Activated CD4-positive, alpha-beta T cell treated with anti-CD3 and anti-CD28 coated beads, Interleukin-2, amount 10 ng/mL, durations not matched to agents 7 days and 5 days (primary cell): ENCODE measurements around the gene NKX1-2. TPM values are rescaled to one million over a fixed set of nuclear protein-coding genes. Genes with fewer than 3 reads are reported as not detected.
A peak's percentile ranks its signal among the peaks of the same experiment; 100 is the strongest.

Source experiments
- CTCF ChIA-PET: fragments of 350-600 bp; sonication (Branson Sonifier 250); formaldehyde crosslinking; loops from one replicate; lab custom pipeline; 2021; ENCODE audit warnings: antibody characterized with exemption; lab: Charles Lee
- POLR2A ChIA-PET: fragments of 350-600 bp; sonication (Branson Sonifier 250); formaldehyde crosslinking; loops from one replicate; lab custom pipeline; 2021; ENCODE audit warnings: antibody characterized with exemption; lab: Charles Lee
- DNase-seq: peaks from one replicate; pipeline ENCODE4 v3.0.0-alpha.2; 2020
- H3K27ac Mint-ChIP-seq: one replicate; pipeline ENCODE4 v1.8.0; 2021; ENCODE audit warnings: mild to moderate bottlenecking, moderate library complexity, mixed read lengths
- H3K27me3 Mint-ChIP-seq: one replicate; pipeline ENCODE4 v1.8.0; 2021; ENCODE audit warnings: mixed read lengths
- H3K36me3 Mint-ChIP-seq: one replicate; pipeline ENCODE4 v1.8.0; 2021; ENCODE audit warnings: low read depth, mixed read lengths
- H3K4me1 Mint-ChIP-seq: one replicate; pipeline ENCODE4 v1.8.0; 2021; ENCODE audit warnings: mixed read lengths
- H3K4me3 Mint-ChIP-seq: one replicate; pipeline ENCODE4 v1.8.0; 2021; ENCODE audit warnings: mild to moderate bottlenecking, moderate library complexity, mixed read lengths
- H3K9me3 Mint-ChIP-seq: one replicate; pipeline ENCODE4 v1.8.0; 2021; ENCODE audit warnings: mixed read lengths
- total RNA-seq, 2 experiments: library from RNA; stranded (reverse); gene quantifications; one replicate each; pipeline ENCODE4 v1.2.3, GENCODE V29; 2021

Gene NKX1-2
- total RNA-seq, 2 experiments from 2014 or later = not detected

- Mint-ChIP-seq H3K9me3 (no peaks in the 10 kb centered on the region), H3K36me3 (no peaks in the 10 kb centered on the region), H3K27ac (no peak overlapping the region), H3K27me3 (no peaks in the 10 kb centered on the region), H3K4me3 (no peak overlapping the region), H3K4me1 (peaks cover 9% of the 10 kb centered on the region)
- POLR2A ChIA-PET = interaction anchor here (1.5 kb wide), 1 partner anchor 9 kb away, joined by 3 read pairs; the partner anchor contains the start of gene LHPP
- peak; percentile 22 for DNase-seq
- CTCF ChIA-PET = interaction anchor here (1.2 kb wide), 1 partner anchor 271 kb away, joined by 3 read pairs; no protein-coding TSS in a partner anchor
Observed at GRCh38 chr10:124470544-124471434, 21.0 kb upstream of the NKX1-2 start.

- Mint-ChIP-seq H3K4me3 (no peak overlapping the region), H3K27me3 (no peaks in the 10 kb centered on the region), H3K27ac (no peak overlapping the region), H3K4me1 (peaks cover 17% of the 10 kb centered on the region), H3K9me3 (no peaks in the 10 kb centered on the region), H3K36me3 (peaks cover 2% of the 10 kb centered on the region)
- ChIA-PET POLR2A (no interaction called here), CTCF (no interaction called here)
- no peak for DNase-seq
Observed at GRCh38 chr10:124469956-124470484, 20.2 kb upstream of the NKX1-2 start.

GRCh38 chr10:124468624-124469023 is 18.8 kb upstream of the NKX1-2 start:
- H3K4me3 Mint-ChIP-seq = no peak overlapping the region
- no peak for DNase-seq
- ChIA-PET POLR2A (no interaction called here), CTCF (no interaction called here)
- H3K36me3 Mint-ChIP-seq = peaks cover 11% of the 10 kb centered on the region
- H3K9me3 Mint-ChIP-seq = no peaks in the 10 kb centered on the region
- no peaks in the 10 kb centered on the region for H3K27me3 Mint-ChIP-seq
- peaks cover 24% of the 10 kb centered on the region for H3K4me1 Mint-ChIP-seq
- no peak overlapping the region for H3K27ac Mint-ChIP-seq

GRCh38 chr10:124467165-124467564 is 17.3 kb upstream of the NKX1-2 start:
- Mint-ChIP-seq H3K36me3 (peaks cover 11% of the 10 kb centered on the region), H3K4me3 (no peak overlapping the region), H3K4me1 (peaks cover 31% of the 10 kb centered on the region), H3K27me3 (no peaks in the 10 kb centered on the region), H3K9me3 (no peaks in the 10 kb centered on the region), H3K27ac (no peak overlapping the region)
- ChIA-PET CTCF (no interaction called here), POLR2A (no interaction called here)
- DNase-seq = no peak

- Mint-ChIP-seq H3K4me3 (no peak overlapping the region), H3K27ac (peak overlapping the region; percentile 89), H3K9me3 (no peaks in the 10 kb centered on the region), H3K36me3 (peaks cover 11% of the 10 kb centered on the region), H3K27me3 (no peaks in the 10 kb centered on the region), H3K4me1 (peaks cover 37% of the 10 kb centered on the region)
- CTCF ChIA-PET = no interaction called here
- POLR2A ChIA-PET = no interaction called here
- DNase-seq = no peak
Observed at GRCh38 chr10:124465777-124466488, 16.1 kb upstream of the NKX1-2 start.

- Mint-ChIP-seq H3K27ac (peak overlapping the region; percentile 89), H3K4me1 (peaks cover 37% of the 10 kb centered on the region), H3K27me3 (no peaks in the 10 kb centered on the region), H3K4me3 (peak overlapping the region; percentile 27), H3K9me3 (no peaks in the 10 kb centered on the region), H3K36me3 (peaks cover 11% of the 10 kb centered on the region)
- ChIA-PET POLR2A (no interaction called here), CTCF (no interaction called here)
- peak; percentile 16 for DNase-seq
Observed at GRCh38 chr10:124465003-124465776, 15.4 kb upstream of the NKX1-2 start.

GRCh38 chr10:124464028-124464965 is 14.5 kb upstream of the NKX1-2 start:
- ChIA-PET CTCF (no interaction called here), POLR2A (no interaction called here)
- no peaks in the 10 kb centered on the region for H3K9me3 Mint-ChIP-seq
- H3K27ac Mint-ChIP-seq = peak overlapping the region; percentile 89
- peaks cover 37% of the 10 kb centered on the region for H3K4me1 Mint-ChIP-seq
- DNase-seq = no peak
- peaks cover 11% of the 10 kb centered on the region for H3K36me3 Mint-ChIP-seq
- peak overlapping the region; percentile 10 for H3K4me3 Mint-ChIP-seq
- no peaks in the 10 kb centered on the region for H3K27me3 Mint-ChIP-seq

GRCh38 chr10:124462348-124462695 is 12.5 kb upstream of the NKX1-2 start:
- POLR2A ChIA-PET = interaction anchor here (1.2 kb wide), 1 partner anchor 10 kb away, joined by 3 read pairs; no protein-coding TSS in a partner anchor
- CTCF ChIA-PET = no interaction called here
- H3K9me3 Mint-ChIP-seq = no peaks in the 10 kb centered on the region

GRCh38 chr10:124461642-124462347 is 12.0 kb upstream of the NKX1-2 start, which contains the start of gene LHPP:
Gene LHPP, plus strand, starts transcription at chr10:124461823. Its CDS starts 40 bp downstream, at chr10:124461863.
- Mint-ChIP-seq H3K36me3 (peaks cover 11% of the 10 kb centered on the region), H3K27ac (peak within 1 kb of the TSS; percentile 94), H3K4me1 (peaks cover 34% of the 10 kb centered on the region), H3K9me3 (no peaks in the 10 kb centered on the region), H3K27me3 (peaks cover 11% of the 10 kb centered on the region), H3K4me3 (peak within 1 kb of the TSS; percentile 85)
- CTCF ChIA-PET = interaction anchor here (0.8 to 1.2 kb wide), 2 partner anchors 11 to 455 kb away, joined by 3 to 4 read pairs; no protein-coding TSS in a partner anchor
- POLR2A ChIA-PET = interaction anchor here (1.2 kb wide), 1 partner anchor 10 kb away, joined by 3 read pairs; no protein-coding TSS in a partner anchor
- DNase-seq = peak; percentile 87

More at GRCh38 chr10:124462348-124462695, 12.5 kb upstream of the NKX1-2 start:
- peaks cover 8% of the 10 kb centered on the region for H3K27me3 Mint-ChIP-seq
- DNase-seq = no peak
- peaks cover 35% of the 10 kb centered on the region for H3K4me1 Mint-ChIP-seq
- peak overlapping the region; percentile 89 for H3K27ac Mint-ChIP-seq
- H3K36me3 Mint-ChIP-seq = peaks cover 11% of the 10 kb centered on the region
- peak overlapping the region; percentile 85 for H3K4me3 Mint-ChIP-seq

GRCh38 chr10:124460144-124460543 is 10.3 kb upstream of the NKX1-2 start:
- ChIA-PET CTCF (interaction anchor here (1.6 kb wide), 1 partner anchor 13 kb away, joined by 4 read pairs; no protein-coding TSS in a partner anchor), POLR2A (no interaction called here)
- Mint-ChIP-seq H3K4me1 (peaks cover 23% of the 10 kb centered on the region), H3K4me3 (no peak overlapping the region), H3K9me3 (no peaks in the 10 kb centered on the region), H3K27me3 (peaks cover 20% of the 10 kb centered on the region), H3K36me3 (peaks cover 10% of the 10 kb centered on the region), H3K27ac (no peak overlapping the region)
- DNase-seq = no peak

- peaks cover 16% of the 10 kb centered on the region for H3K4me1 Mint-ChIP-seq
- no peak overlapping the region for H3K4me3 Mint-ChIP-seq
- ChIA-PET POLR2A (no interaction called here), CTCF (interaction anchor here (1.6 kb wide), 1 partner anchor 14 kb away, joined by 4 read pairs; no protein-coding TSS in a partner anchor)
- peaks cover 27% of the 10 kb centered on the region for H3K27me3 Mint-ChIP-seq
- DNase-seq = no peak
- H3K9me3 Mint-ChIP-seq = no peaks in the 10 kb centered on the region
- no peak overlapping the region for H3K27ac Mint-ChIP-seq
- peaks cover 3% of the 10 kb centered on the region for H3K36me3 Mint-ChIP-seq
Observed at GRCh38 chr10:124459395-124459794, 9.6 kb upstream of the NKX1-2 start.
